Stimulated activated CD8-positive, alpha-beta memory T cell treated with anti-CD3 and anti-CD28 coated beads, Interleukin-2, amount 100 ng/mL, for 1 hour (primary cell): ENCODE data around the gene BMS1.
"Not testable (repeated sequence)": the region's sequence is repeated elsewhere in the genome, so short reads cannot be mapped to it uniquely, and the experiment has no call there.

Source experiments
- DNase-seq, 2 donors: peaks; one replicate each; pipeline ENCODE4 v3.0.0-alpha.2; 2020; ENCODE audit warnings: low read depth in 2 of 2

Gene BMS1

GRCh38 chr10:42782446-42783180 is at the start of gene BMS1:
Gene BMS1, plus strand, starts transcription at chr10:42782795. Its CDS starts 1,600 bp downstream, at chr10:42784395.
- DNase-seq = peak; percentile 68 to 76

GRCh38 chr10:42734536-42734935 is 48.1 kb upstream of the BMS1 start:
- no peak for DNase-seq

- DNase-seq = no peak
Measured at GRCh38 chr10:42738679-42739078, 43.9 kb upstream of the BMS1 start.

GRCh38 chr10:42741536-42741935 is 41.1 kb upstream of the BMS1 start:
- DNase-seq = not testable (repeated sequence)

DNA sequence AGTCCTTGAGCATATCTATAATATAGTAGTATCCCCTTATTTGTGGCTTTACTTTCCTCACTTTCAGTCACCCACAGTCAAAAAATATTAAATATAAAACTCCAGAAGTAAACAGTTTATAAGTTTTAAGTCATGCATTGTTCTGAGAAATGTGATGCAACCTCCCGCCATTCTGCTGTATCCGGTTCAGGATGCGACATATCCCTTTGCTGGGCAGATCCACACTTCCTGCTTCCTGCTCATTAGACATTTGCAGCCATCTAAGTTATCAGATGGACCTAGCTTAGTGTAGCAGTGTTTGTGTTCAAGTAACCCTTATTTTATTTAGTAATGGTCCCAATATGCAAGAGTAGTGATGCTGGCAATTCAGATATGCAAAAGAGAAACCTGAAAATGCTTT is 38.9 kb upstream of the BMS1 start:
- no peak for DNase-seq

DNA sequence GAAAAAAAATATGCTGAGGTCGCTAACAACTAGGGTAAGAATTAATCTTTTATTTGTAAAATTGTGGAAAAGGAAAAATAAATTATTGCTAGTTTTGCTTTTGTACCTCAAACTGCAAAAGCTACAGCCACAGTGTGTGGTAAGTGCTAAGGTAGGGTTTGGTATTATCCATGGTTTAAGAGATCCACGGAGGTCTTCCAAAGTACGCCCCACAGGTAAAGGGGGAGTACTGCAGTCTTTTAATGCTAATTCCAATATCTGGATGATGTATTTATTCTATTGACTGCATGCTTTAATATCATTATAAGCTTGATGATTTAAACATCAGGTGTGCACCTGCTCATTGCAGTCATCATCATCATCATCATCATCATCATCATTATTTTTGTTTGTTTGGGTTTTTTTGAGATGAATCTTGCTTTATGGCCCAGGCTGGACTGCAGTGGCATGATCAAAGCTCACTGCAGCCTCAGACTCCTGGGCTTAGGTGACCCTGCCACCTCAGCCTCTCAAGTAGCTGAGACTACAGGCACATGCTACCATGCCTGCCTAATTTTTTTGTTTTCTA is 38.4 kb upstream of the BMS1 start:
- DNase-seq = no peak

GRCh38 chr10:42753126-42753506 is 29.5 kb upstream of the BMS1 start:
- DNase-seq = peak; percentile 48 to 49

GRCh38 chr10:42753507-42754154 is 29.0 kb upstream of the BMS1 start:
- no peak for DNase-seq

GRCh38 chr10:42754155-42755027 is 28.2 kb upstream of the BMS1 start:
- DNase-seq = no peak

DNA sequence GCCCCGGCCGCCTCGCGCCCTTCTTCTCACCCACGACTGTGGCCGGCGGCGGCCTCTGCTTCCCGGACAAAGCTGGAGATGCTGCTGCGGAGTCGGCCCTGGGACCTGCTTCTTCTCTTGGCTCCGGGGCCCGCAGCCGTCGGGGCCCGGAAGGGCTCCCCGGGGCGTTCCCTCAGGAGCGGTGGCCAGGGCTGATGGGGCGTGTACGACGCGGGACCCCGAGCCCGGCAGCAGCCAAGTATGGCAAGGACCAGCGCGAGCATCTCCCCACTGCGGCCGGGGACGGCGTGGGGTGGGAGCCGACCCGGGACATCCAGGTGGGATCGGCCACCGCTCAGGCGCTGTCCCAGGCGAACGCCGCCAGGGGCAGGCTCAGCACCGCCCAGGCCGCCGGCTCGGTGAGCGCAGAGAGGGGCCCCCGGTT is 27.6 kb upstream of the BMS1 start:
- no peak for DNase-seq

DNA sequence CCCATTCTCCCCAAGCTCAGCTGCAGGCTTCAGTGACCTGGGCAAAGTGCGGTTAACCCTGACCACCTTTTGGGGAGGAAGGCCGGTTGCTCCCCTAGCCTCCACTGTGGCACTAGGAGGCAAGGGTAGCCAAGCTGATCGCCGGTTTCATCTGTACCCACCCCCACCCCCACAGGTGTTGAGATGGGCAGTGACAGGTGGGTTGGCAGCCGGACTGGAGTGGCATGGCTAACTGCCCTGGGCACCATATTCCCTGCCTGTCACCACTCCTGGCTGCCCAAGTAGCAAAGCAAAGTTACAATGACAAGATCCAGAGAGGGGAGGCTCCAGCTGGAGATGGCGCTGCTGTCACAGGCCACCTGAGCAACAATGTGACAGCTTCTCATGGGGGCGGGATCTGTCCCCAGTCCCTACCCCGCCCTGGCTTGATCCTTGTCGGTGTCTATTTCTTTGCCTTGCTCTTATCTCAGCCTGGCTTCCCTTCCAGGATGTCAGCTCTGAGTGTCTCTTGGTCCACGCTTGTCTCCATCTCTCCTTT is 27.0 kb upstream of the BMS1 start:
- DNase-seq = no peak

DNA sequence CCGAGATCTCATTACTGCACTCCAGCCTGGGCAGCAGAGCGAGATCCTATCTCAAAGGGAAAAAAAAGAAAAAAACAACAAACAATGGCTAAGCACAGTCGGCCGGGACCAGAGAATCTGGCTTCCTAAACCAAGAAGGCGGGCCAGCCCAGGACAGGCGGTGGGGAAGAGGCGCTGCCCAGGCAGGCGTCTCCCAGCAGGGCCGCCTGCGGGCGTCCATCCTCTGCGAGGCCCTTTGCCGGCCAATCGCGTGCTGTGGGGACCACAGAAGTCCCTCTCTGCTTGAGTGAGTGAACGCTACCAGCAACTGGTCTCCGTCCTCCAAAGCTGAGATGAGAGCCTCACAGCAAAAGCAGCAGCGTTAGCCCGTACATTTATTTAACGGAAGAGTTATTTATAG is 14.7 kb upstream of the BMS1 start:
- DNase-seq = no peak

DNA sequence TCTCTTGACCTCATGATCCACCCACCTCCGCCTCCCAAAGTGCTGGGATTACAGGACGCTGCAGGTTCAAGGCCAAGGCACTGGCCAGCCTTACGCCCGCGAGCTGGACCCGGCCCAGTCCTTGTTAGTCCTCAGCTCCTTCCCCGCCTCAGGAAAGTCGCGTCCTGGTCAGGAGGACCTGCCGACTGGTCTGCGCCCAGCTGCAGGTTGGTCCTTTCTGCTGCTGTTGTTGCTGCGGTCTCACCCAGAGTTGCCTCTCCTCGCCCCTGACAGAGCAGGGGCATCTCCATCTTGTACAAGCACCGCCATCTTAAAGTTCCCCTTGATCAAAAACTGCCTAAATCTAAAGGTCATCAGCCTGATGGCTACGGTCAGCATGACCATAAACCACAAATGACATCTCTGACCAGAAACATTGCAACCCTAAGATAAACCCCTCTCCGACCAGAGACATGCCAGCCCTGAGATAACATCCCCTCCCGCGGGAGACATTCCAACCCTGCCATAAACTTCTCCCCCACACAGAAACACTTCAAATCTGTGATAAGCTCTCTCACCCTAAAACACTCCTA is 13.9 kb upstream of the BMS1 start:
- no peak for DNase-seq

GRCh38 chr10:42769173-42769572 is 13.4 kb upstream of the BMS1 start:
- DNase-seq = no peak

GRCh38 chr10:42769673-42770072 is 12.9 kb upstream of the BMS1 start:
- DNase-seq = no peak

GRCh38 chr10:42776681-42777080 is 5.9 kb upstream of the BMS1 start:
- DNase-seq = no peak

DNA sequence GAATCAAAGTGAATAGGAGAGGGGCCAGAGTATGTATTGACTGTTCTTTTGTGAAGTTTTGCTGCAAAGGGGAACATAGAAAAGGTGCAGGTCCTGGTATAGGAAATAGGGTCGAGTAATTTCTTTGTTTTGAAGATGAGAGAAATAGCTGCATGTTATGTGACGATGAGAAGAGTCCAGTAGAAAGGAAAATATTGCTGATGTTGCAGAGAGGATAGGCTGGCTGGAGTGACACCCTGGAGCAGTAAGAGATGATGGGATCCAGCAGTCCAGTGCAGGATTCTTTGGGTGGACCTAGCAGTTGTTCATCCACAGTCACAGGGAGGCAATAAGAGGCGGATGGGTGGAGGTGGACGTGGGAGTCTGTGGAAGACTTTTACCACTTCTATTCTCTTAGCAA is 2.1 kb upstream of the BMS1 start:
- DNase-seq = no peak

DNA sequence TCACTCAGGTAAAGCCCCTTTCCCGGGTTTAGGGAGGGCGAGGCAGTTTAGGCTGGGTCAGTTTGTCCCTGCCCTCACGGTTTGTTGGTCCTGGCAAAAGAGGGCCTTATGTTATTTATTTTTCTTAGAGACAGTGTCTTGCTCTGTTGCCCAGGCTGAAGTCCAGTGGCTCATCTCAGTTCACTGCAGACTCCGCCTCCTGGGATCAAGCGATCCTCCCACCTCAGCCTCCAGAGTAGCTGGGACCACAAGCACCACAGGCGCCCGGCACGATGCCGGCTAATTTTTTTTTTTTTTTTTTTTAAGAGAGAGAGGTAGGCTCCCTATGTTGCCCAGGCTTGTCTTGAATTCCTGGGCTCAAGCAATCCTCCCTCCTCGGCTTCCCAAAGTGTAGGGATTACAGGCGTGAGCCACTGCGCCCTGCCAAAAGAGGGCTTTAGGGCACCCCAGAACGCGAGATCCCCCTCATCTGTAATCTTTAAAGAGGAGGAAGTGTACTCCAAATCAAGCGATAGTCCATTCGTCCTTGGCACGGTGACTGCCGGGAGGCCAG is 626 bp upstream of the BMS1 start:
- DNase-seq = no peak

DNA sequence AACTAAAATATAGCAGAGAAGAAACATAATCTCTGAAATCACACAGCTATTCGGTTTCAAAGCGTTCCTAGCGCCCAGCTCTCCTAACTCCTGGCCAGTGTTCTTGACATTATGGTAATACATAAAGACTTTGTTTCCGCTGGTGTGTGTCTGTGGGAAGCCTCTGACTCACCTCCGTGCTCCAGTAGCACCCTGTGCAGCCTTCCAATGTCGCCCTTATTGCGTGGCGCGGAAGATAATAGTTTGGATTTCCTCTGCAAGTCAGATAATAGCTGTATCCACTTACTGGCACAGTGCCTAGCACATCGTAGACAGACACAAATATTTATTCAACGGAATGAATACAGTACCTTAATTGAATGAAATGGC is 570 bp downstream of the BMS1 start:
- peak in 1 of 2 donors; percentile 2 for DNase-seq

- no peak for DNase-seq
Measured at GRCh38 chr10:42785759-42786158, 3.2 kb downstream of the BMS1 start.

- DNase-seq = no peak
Measured at GRCh38 chr10:42790835-42791234, 8.2 kb downstream of the BMS1 start.
